SJSA1 (cell line): ENCODE data around the gene CST3. TPM values are rescaled to one million over a fixed set of nuclear protein-coding genes. Genes with fewer than 3 reads are reported as not detected.
"Not testable (repeated sequence)": the region's sequence is repeated elsewhere in the genome, so short reads cannot be mapped to it uniquely, and the experiment has no call there.

Experiments used
- DNase-seq, 2 experiments: peaks; one replicate each; pipeline ENCODE4 v3.0.0-alpha.2; 2015 to 2020; ENCODE audit warnings: low spot score in 2 of 2, low read depth in 1 of 2
- H3K27ac ChIP-seq: fragments of 250-450 bp; sonication (Bioruptor Pico); 2 replicates; pipeline ENCODE4 v1.5.1; 2020; ENCODE audit warnings: mild to moderate bottlenecking, moderate library complexity
- H3K27me3 ChIP-seq: fragments of 250-450 bp; sonication (Bioruptor Pico); replicated peaks from 2 replicates; pipeline ENCODE4 v1.5.1; 2020; ENCODE audit warnings: mild to moderate bottlenecking, moderate library complexity
- H3K36me3 ChIP-seq: fragments of 250-450 bp; sonication (Bioruptor Pico); 2 replicates; pipeline ENCODE4 v1.5.1; 2020; ENCODE audit warnings: mild to moderate bottlenecking
- H3K4me1 ChIP-seq: fragments of 250-450 bp; sonication (Bioruptor Pico); replicated peaks from 2 replicates; pipeline ENCODE4 v1.6.1; 2021; ENCODE audit warnings: mild to moderate bottlenecking
- H3K4me3 ChIP-seq: fragments of 250-450 bp; sonication (Bioruptor Pico); 2 replicates; pipeline ENCODE4 v1.5.1; 2020; ENCODE audit warnings: mild to moderate bottlenecking
- H3K9me3 ChIP-seq: fragments of 250-450 bp; sonication (Bioruptor Pico); replicated peaks from 2 replicates; pipeline ENCODE4 v1.5.1; 2020; ENCODE audit warnings: mild to moderate bottlenecking
- total RNA-seq: library from RNA; depleted of rRNA; stranded (reverse); fragments of >200 nt; shearing (Covaris generic); gene quantifications from 2 replicates; pipeline ENCODE4 v1.2.3, GENCODE V29; 2014; rRNA removed

Gene CST3
- total RNA-seq: 196 and 222 TPM in 2 replicates

DNA sequence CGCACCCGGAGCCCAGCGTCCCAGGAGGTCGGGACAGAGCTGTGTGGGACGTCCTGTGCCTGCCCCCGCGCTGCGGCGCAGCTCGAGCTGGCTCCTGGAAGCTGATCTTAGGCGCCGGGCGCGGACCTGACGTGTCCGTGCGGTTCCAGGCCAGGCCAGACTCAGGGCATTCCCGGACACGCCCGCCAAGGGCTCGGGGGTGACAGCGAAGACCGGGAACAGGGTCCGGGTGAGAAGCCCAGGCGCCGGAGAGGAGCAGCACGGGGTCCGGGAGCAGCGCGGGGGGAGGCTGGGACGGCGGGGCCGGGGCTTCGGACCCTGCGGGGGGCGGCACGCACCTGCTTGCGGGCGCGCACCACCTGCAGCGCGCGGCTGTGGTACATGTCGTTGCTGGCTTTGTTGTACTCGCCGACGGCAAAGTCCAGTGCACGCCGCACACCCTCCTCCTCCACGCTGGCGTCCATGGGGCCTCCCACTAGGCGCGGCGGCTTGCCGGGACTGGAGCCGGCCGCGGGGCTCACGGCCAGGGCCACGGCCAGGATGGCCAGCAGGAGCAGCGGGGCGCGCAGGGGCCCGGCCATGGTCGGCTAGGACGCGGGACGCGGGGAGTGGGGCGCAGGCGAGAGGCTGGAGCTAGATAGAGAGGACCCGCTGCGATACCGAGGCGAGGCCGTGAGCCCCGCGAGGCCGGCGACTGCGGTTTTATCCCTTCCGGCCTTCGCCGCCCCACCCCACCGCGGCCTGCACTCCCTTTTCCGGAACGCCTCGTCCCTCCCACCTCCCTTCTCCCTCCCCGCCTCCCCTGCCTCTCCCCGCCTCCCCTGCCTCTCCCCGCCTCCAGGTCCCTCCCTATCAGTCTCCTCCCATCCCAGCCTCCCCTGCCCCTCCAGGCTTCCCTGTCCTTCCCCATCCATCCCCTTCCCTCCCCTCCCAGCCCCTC is at the start of gene CST3:
Gene CST3 (minus strand): TSS at position 674 of the 940 bp plus-strand sequence. CDS start 93 bp downstream, at position 581.
- Histone ChIP-seq H3K27ac (peak within 1 kb of the TSS; percentile 91), H3K4me1 (peaks cover 12% of the 10 kb centered on the region), H3K4me3 (peak within 1 kb of the TSS; percentile 98), H3K9me3 (0 out of 2 replicates have a peak, but pooled peaks cover 2% of the 10 kb centered on the region), H3K27me3 (no peaks in the 10 kb centered on the region), H3K36me3 (peaks cover 38% of the 10 kb centered on the region)
- peak; percentile 81 to 95 for DNase-seq

GRCh38 chr20:23686046-23686750 is 48.4 kb upstream of the CST3 start:
- Histone ChIP-seq H3K36me3 (no peaks in the 10 kb centered on the region), H3K9me3 (no peaks in the 10 kb centered on the region), H3K27me3 (no peaks in the 10 kb centered on the region), H3K4me3 (no peak overlapping the region), H3K4me1 (no peaks in the 10 kb centered on the region), H3K27ac (no peak overlapping the region)
- DNase-seq: no peak

- H3K27me3 ChIP-seq: not testable (repeated sequence)
Observed at GRCh38 chr20:23685529-23685896, 47.8 kb upstream of the CST3 start.

GRCh38 chr20:23684261-23684660 is 46.5 kb upstream of the CST3 start:
- H3K4me3 ChIP-seq: no peak overlapping the region
- no peaks in the 10 kb centered on the region for H3K9me3 ChIP-seq
- no peak overlapping the region for H3K27ac ChIP-seq
- no peaks in the 10 kb centered on the region for H3K36me3 ChIP-seq
- DNase-seq: no peak
- no peaks in the 10 kb centered on the region for H3K27me3 ChIP-seq
- H3K4me1 ChIP-seq: no peaks in the 10 kb centered on the region

More at GRCh38 chr20:23685529-23685896, 47.8 kb upstream of the CST3 start:
- H3K4me3 ChIP-seq, H3K9me3 ChIP-seq, H3K36me3 ChIP-seq, DNase-seq, H3K27ac ChIP-seq, H3K4me1 ChIP-seq: not testable (repeated sequence)

GRCh38 chr20:23683807-23684206 is 46.1 kb upstream of the CST3 start:
- H3K4me1 ChIP-seq: no peaks in the 10 kb centered on the region

GRCh38 chr20:23683281-23683680 is 45.5 kb upstream of the CST3 start:
- H3K4me3 ChIP-seq: no peak overlapping the region

More at GRCh38 chr20:23683807-23684206, 46.1 kb upstream of the CST3 start:
- DNase-seq: no peak
- Histone ChIP-seq H3K27ac (no peak overlapping the region), H3K9me3 (no peaks in the 10 kb centered on the region), H3K4me3 (no peak overlapping the region), H3K36me3 (no peaks in the 10 kb centered on the region), H3K27me3 (no peaks in the 10 kb centered on the region)

DNA sequence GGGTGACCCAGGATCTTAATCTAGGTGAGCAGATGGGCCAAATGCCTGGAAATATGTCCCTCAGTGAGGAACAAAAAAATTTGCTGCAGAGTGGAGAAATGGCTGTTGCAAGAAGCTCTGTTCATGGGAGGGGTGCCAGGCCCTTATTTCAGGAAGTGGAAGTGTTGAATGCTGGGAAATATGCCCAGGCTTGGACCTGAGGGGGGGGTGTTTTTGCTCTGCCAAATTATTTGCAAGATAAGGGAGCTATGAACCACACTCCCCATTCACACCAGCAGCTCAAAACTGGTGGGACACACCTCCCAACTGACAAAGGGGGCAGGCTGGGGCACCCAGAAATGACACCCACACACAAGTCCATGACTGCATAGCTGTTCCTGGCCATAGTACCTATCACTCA is 42.4 kb upstream of the CST3 start:
- Histone ChIP-seq H3K4me1 (no peaks in the 10 kb centered on the region), H3K27me3 (0 out of 2 replicates have a peak, but pooled peaks cover 3% of the 10 kb centered on the region), H3K36me3 (no peaks in the 10 kb centered on the region), H3K4me3 (no peak overlapping the region), H3K27ac (no peak overlapping the region), H3K9me3 (no peaks in the 10 kb centered on the region)
- DNase-seq: no peak

More at GRCh38 chr20:23683281-23683680, 45.5 kb upstream of the CST3 start:
- H3K4me1 ChIP-seq: no peaks in the 10 kb centered on the region
- DNase-seq: no peak
- H3K27ac ChIP-seq: no peak overlapping the region
- no peaks in the 10 kb centered on the region for H3K27me3 ChIP-seq
- H3K9me3 ChIP-seq: no peaks in the 10 kb centered on the region
- no peaks in the 10 kb centered on the region for H3K36me3 ChIP-seq

- Histone ChIP-seq H3K27me3 (0 out of 2 replicates have a peak, but pooled peaks cover 3% of the 10 kb centered on the region), H3K4me1 (no peaks in the 10 kb centered on the region), H3K36me3 (no peaks in the 10 kb centered on the region), H3K9me3 (no peaks in the 10 kb centered on the region), H3K27ac (no peak overlapping the region), H3K4me3 (no peak overlapping the region)
- no peak for DNase-seq
Observed at GRCh38 chr20:23679133-23680092, 41.7 kb upstream of the CST3 start.

GRCh38 chr20:23673209-23673608 is 35.5 kb upstream of the CST3 start:
- Histone ChIP-seq H3K4me1 (no peaks in the 10 kb centered on the region), H3K9me3 (no peaks in the 10 kb centered on the region), H3K4me3 (no peak overlapping the region), H3K27ac (no peak overlapping the region), H3K27me3 (0 out of 2 replicates have a peak, but pooled peaks cover 3% of the 10 kb centered on the region), H3K36me3 (no peaks in the 10 kb centered on the region)
- DNase-seq: no peak

- Histone ChIP-seq H3K27ac (no peak overlapping the region), H3K4me3 (no peak overlapping the region), H3K4me1 (no peaks in the 10 kb centered on the region), H3K27me3 (0 out of 2 replicates have a peak, but pooled peaks cover 3% of the 10 kb centered on the region), H3K9me3 (no peaks in the 10 kb centered on the region), H3K36me3 (no peaks in the 10 kb centered on the region)
- no peak for DNase-seq
Observed at GRCh38 chr20:23672158-23672557, 34.4 kb upstream of the CST3 start.

DNA sequence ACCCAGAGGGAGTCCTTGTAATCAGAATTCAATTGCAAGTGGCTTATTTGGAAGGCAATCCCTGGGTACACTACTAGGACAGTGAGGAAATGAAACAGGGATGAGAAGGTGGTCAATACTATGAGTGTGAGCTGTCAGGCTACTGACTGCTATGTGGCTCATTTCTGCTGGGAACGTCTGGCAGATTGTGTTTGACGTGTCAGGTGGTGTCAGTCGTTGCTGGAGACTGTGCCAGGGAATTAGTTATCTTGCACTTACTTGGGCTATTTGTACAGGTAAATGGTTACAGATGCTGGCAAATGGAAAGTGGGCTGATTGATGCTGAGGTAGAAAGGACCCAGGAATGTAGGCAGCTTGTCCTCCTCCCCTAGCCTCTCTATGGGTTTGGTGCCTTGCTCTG is 33.7 kb upstream of the CST3 start:
- H3K4me3 ChIP-seq: no peak overlapping the region
- H3K27ac ChIP-seq: no peak overlapping the region
- H3K4me1 ChIP-seq: no peaks in the 10 kb centered on the region

GRCh38 chr20:23670361-23670760 is 32.6 kb upstream of the CST3 start:
- no peaks in the 10 kb centered on the region for H3K4me1 ChIP-seq
- DNase-seq: no peak
- no peaks in the 10 kb centered on the region for H3K27me3 ChIP-seq
- H3K4me3 ChIP-seq: no peak overlapping the region
- no peaks in the 10 kb centered on the region for H3K36me3 ChIP-seq
- H3K9me3 ChIP-seq: no peaks in the 10 kb centered on the region
- no peak overlapping the region for H3K27ac ChIP-seq

More for the DNA sequence above, 33.7 kb upstream of the CST3 start:
- no peaks in the 10 kb centered on the region for H3K36me3 ChIP-seq
- H3K9me3 ChIP-seq: no peaks in the 10 kb centered on the region
- 0 out of 2 replicates have a peak, but pooled peaks cover under 1% of the 10 kb centered on the region for H3K27me3 ChIP-seq
- no peak for DNase-seq

GRCh38 chr20:23669866-23670265 is 32.1 kb upstream of the CST3 start:
- Histone ChIP-seq H3K4me1 (no peaks in the 10 kb centered on the region), H3K27me3 (no peaks in the 10 kb centered on the region), H3K4me3 (no peak overlapping the region), H3K9me3 (no peaks in the 10 kb centered on the region), H3K27ac (no peak overlapping the region), H3K36me3 (no peaks in the 10 kb centered on the region)
- no peak for DNase-seq
